ENCODE measurements around the gene DHX8. TPM values are rescaled to one million over a fixed set of nuclear protein-coding genes. Genes with fewer than 3 reads are reported as not detected.
"Not testable (repeated sequence)": the region's sequence is repeated elsewhere in the genome, so short reads cannot be mapped to it uniquely, and the experiment has no call there.

Gene DHX8
- total and polyA plus RNA-seq, 2 of the 4 experiments (the other 2 are of a cell fraction), result 21.8 to 50.0 TPM

GRCh38 chr17:43451741-43452140, 32.0 kb upstream of the DHX8 start:
- H3K18ac ChIP-seq (ENCODE audit: low read depth, low read length); H2BK120ac ChIP-seq (ENCODE audit: low read depth, low read length); H3K27me3 ChIP-seq (ENCODE audit: control insufficient read depth, insufficient read depth, low read length); BruUV-seq (replicated peaks); H3K9me1 ChIP-seq (ENCODE audit: insufficient read depth, low read length); H3K56ac ChIP-seq (ENCODE audit: extremely low read depth, insufficient read depth, low read length); H3K14ac ChIP-seq (replicated peaks; ENCODE audit: low read depth, low read length); CTCF ChIA-PET; ATAC-seq (ENCODE audit: low read depth); intact Hi-C loops (cut with micrococcal nuclease); dilution Hi-C loops (cut with HindIII; ENCODE audit: low sequenced_read_pairs, unreplicated experiment); H3K4me2 ChIP-seq (ENCODE audit: low read depth, low read length); H3K4ac ChIP-seq (ENCODE audit: low read depth, low read length); H3K4me3 ChIP-seq (ENCODE audit: insufficient read depth, low read depth, low read length); H3K9ac ChIP-seq (ENCODE audit: low read depth, low read length); H3K27ac ChIP-seq (ENCODE audit: insufficient read depth, low read length); H2BK15ac ChIP-seq (ENCODE audit: low read depth, low read length); H3K4me1 ChIP-seq (ENCODE audit: control insufficient read depth, insufficient read depth, low read length); in situ Hi-C loops (cut with MboI; ENCODE audit: low sequenced_read_pairs); POLR2A ChIA-PET (ENCODE audit: unreplicated experiment); H2AFZ ChIP-seq (replicated peaks; ENCODE audit: low read length, poor library complexity); H2AK5ac ChIP-seq (ENCODE audit: low read depth, low read length); DNase-seq; H4K8ac ChIP-seq (ENCODE audit: low read depth in 2 of 2, low read length in 2 of 2); H4K91ac ChIP-seq (ENCODE audit: insufficient read depth, low read depth, low read length); H3K9me3 ChIP-seq (ENCODE audit: control insufficient read depth, insufficient read depth, low read length); H3K23ac ChIP-seq (ENCODE audit: low read depth, low read length); H3K36me3 ChIP-seq (ENCODE audit: control insufficient read depth, insufficient read depth, low read length); H4K5ac ChIP-seq (ENCODE audit: low read depth, low read length); H2AK9ac ChIP-seq (replicated peaks; ENCODE audit: low read depth, low read length, poor library complexity); H4K20me1 ChIP-seq (ENCODE audit: insufficient read depth, low read length); H2BK5ac ChIP-seq (ENCODE audit: low read depth, low read length, poor library complexity, severe bottlenecking); H2BK20ac ChIP-seq (ENCODE audit: low read depth, low read length); H3K79me1 ChIP-seq (ENCODE audit: low read depth in 1 of 2, low read length in 2 of 2): not testable (repeated sequence)
- 93% methylated on average over 10 of the region's 32 CpGs; no CpG with 5 or more reads in 1 of the 2 experiments for WGBS, 2 experiments (ENCODE audit: extremely low coverage in 2 of 2, insufficient read length in 1 of 2)
